Measurements from ENCODE around the gene PCSK6.

DNA sequence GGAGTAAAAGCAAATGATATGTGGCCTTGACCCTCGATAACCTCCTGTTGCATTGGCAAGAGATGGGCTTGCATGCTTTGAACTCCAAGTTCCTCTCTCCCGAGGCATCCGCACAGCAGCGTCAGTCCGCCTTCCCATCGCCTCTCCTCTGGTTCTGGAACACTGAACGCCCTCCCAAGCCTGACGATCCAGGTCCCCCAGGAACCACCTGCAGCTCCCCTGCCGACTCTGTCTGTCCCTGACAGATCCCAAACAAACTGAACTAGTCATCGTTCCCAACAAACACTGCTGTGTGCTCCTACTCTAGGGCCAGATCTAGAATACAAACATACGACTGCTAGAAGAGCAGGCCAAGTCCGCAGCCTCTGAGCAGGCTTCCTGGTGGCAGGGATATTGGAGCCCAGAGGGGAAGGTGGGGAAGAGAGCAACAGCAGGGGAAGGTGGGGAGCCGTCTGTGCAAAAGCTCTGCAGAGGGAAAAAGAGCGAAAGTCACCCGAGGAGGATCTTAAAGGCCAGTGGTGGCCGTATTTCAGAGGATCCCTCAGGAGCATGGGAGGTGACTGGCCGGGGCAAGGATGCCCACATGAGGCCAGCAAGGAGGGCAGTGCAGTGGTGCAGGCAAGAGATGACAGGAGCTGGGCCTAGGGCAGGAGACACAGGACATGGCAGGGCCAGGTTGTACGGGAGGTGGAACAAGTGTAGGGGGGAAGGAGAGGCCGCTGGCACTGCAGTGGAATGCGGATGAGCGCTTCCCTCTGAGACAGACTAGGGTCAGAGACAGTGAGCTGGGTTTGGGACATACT is 50.8 kb downstream of the PCSK6 start:
- TF ChIP-seq EZH2phosphoT487 (IDR thresholded peaks at IDR 0.05; ENCODE audit: insufficient read depth, low read depth): no peak
- no peak for TF ChIP-seq EZH2 (IDR thresholded peaks at IDR 0.05; ENCODE audit: insufficient read depth, poor library complexity, severe bottlenecking)
